ENCODE measurements around the gene CD7. TPM values are rescaled to one million over a fixed set of nuclear protein-coding genes. Genes with fewer than 3 reads are reported as not detected.

CD7 gene
- total and polyA plus RNA-seq, 9 of the 15 experiments (the other 6 are each of a cell fraction or from before 2014, with no cell fraction given) = 0.21 to 0.35 TPM; not detected in 7

- TF ChIP-seq BRCA1 (IDR thresholded peaks at IDR 0.05) (no peak), BRCA1 (CRISPR knock-in tag; IDR thresholded peaks at IDR 0.05) (no peak), ZBED1 (IDR thresholded peaks at IDR 0.05) (no peak), TARDBP (IDR thresholded peaks at IDR 0.05) (no peak), ILF3 (IDR thresholded peaks at IDR 0.05; ENCODE audit: borderline replicate concordance) (no peak), MXI1 (IDR thresholded peaks at IDR 0.05; ENCODE audit: low read depth, low read length) (no peak), FOXJ3 (CRISPR knock-in tag; IDR thresholded peaks at IDR 0.05) (no peak), NR0B1 (IDR thresholded peaks at IDR 0.05; ENCODE audit: partially characterized antibody) (no peak), ETV5 (CRISPR knock-in tag; IDR thresholded peaks at IDR 0.05; ENCODE audit: low read depth) (no peak), MAX (CRISPR knock-in tag; IDR thresholded peaks at IDR 0.05) (peak; percentile 46; the same call in 1 of the 2 replicates), E2F5 (CRISPR knock-in tag; IDR thresholded peaks at IDR 0.05) (peak; percentile 67; the same call in 1 of the 2 replicates), TEAD4 (IDR thresholded peaks at IDR 0.05; ENCODE audit: low read length) (0 out of 2 replicates have a peak, but pooled peaks have one; percentile 32), TEAD4 (CRISPR knock-in tag; IDR thresholded peaks at IDR 0.05; ENCODE audit: borderline replicate concordance) (no peak), ZNF717 (CRISPR knock-in tag; IDR thresholded peaks at IDR 0.05) (no peak), ZNF76 (CRISPR knock-in tag; IDR thresholded peaks at IDR 0.05; ENCODE audit: borderline replicate concordance) (no peak), ZFP1 (CRISPR knock-in tag; IDR thresholded peaks at IDR 0.05) (no peak), TAF7 (tag; IDR thresholded peaks at IDR 0.05) (no peak), TAL1 (IDR thresholded peaks at IDR 0.05) (no peak), TEAD2 (tag; IDR thresholded peaks at IDR 0.05) (no peak), NFRKB (IDR thresholded peaks at IDR 0.05; ENCODE audit: low read depth) (no peak), ATF7 (IDR thresholded peaks at IDR 0.05) (peak; percentile 87; the same call in 1 of the 2 replicates), HDAC1 (IDR thresholded peaks at IDR 0.05) (0 out of 4 replicates have a peak, but pooled peaks of 1 of the 2 experiments have one; percentile 13), SNIP1 (IDR thresholded peaks at IDR 0.05; ENCODE audit: low read depth) (no peak), ZNF146 (CRISPR knock-in tag; IDR thresholded peaks at IDR 0.05; ENCODE audit: unreplicated experiment) (no peak), SUPT5H (IDR thresholded peaks at IDR 0.05) (peak; percentile 21; the same call in 1 of the 2 replicates), CAMTA2 (CRISPR knock-in tag; conservative IDR thresholded peaks at IDR 0.05) (no peak), TEAD1 (CRISPR knock-in tag; IDR thresholded peaks at IDR 0.05) (no peak), PTRF (tag; IDR thresholded peaks at IDR 0.05) (no peak), BCOR (IDR thresholded peaks at IDR 0.05) (no peak), FOXP1 (CRISPR knock-in tag; IDR thresholded peaks at IDR 0.05) (no peak), XRCC4 (IDR thresholded peaks at IDR 0.05; ENCODE audit: extremely low read depth, insufficient read depth, insufficient read length) (no peak)
Observed at GRCh38 chr17:82267575-82268379, 49.6 kb downstream of the CD7 start (continued).

Measured in K562 (cell line).